Neural progenitor cell (in vitro differentiated cells): ENCODE results near the gene RPH3AL.

Experiments used
- CTCF ChIP-seq: fragments of 200-600 bp; sonication (generic); IDR thresholded peaks from 2 replicates; pipeline ENCODE4 v1.5.1; 2017; ENCODE audit warnings: antibody characterized with exemption, mild to moderate bottlenecking
- EZH2 ChIP-seq: fragments of 200-600 bp; sonication (generic); IDR thresholded peaks from 2 replicates; pipeline ENCODE4 v1.6.1; 2017; ENCODE audit warnings: antibody characterized with exemption, mild to moderate bottlenecking, moderate library complexity
- EZH2phosphoT487 ChIP-seq: fragments of 200-600 bp; sonication (generic); IDR thresholded peaks from 2 replicates; pipeline ENCODE4 v1.6.1; 2017; ENCODE audit warnings: antibody characterized with exemption

- no peak for TF ChIP-seq CTCF
- no peak for TF ChIP-seq EZH2
- no peak for TF ChIP-seq EZH2phosphoT487
These were observed 4.6 kb downstream of the RPH3AL start for GRCh38 chr17:348012-348411.
